Right lobe of liver (tissue), 4 donors: Measurements from ENCODE around the gene ILF2.

ENCODE experiments used
- CTCF ChIP-seq, 4 donors: fragments of 200-600 bp in 3 of 4; fragments of 450-650 bp in 1 of 4; IDR thresholded peaks; one replicate each; pipeline versions ENCODE4 v1.5.1 to v1.8.0; 2016 to 2022; ENCODE audit warnings: antibody characterized with exemption in 4 of 4, mild to moderate bottlenecking in 2 of 4
- POLR2A ChIP-seq: fragments of 450-650 bp; IDR thresholded peaks from one replicate; pipeline ENCODE4 v1.6.1; 2017; ENCODE audit warnings: antibody characterized with exemption, mild to moderate bottlenecking
- donor health status: DM: no; HTN: no; CAD: no.
- donor health status: DM: no; HTN: no; CAD: no.
- donor health status: DM: no; HTN: yes; CAD: no.

GRCh38 chr1:153638261-153638660, 32.5 kb downstream of the ILF2 start:
- no peak for TF ChIP-seq CTCF (IDR thresholded peaks at IDR 0.05)
- no peak for TF ChIP-seq POLR2A
